HG03103 (cell line): ENCODE measurements around the gene UBE2D1.

Experiments
- ATAC-seq: cut with Tn5 transposase; IDR thresholded peaks from one replicate; pipeline ENCODE4 v1.9.1; 2021; ENCODE audit warnings: low read depth; ENCODE audit not compliant: unreplicated experiment

The UBE2D1 gene

DNA sequence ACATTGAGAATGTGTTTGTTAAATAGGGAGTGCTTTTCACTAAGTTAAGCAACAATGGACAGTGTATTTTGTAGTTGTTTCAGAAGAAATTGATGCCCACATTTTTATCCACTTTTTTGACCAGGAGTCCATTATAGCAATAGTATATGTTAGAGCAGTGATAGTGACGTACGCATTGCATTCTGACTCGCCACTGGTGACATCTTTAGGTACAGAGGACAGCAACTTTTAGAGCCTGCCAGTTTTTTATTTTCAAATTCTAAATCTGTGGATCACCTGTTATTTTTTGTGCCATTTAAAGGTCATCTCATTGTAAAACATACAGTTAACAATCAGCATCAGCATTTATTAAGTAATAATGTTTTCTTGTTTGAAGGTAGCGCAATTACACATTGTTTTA, 1.4 kb downstream of the UBE2D1 start:
- ATAC-seq, result no peak

DNA sequence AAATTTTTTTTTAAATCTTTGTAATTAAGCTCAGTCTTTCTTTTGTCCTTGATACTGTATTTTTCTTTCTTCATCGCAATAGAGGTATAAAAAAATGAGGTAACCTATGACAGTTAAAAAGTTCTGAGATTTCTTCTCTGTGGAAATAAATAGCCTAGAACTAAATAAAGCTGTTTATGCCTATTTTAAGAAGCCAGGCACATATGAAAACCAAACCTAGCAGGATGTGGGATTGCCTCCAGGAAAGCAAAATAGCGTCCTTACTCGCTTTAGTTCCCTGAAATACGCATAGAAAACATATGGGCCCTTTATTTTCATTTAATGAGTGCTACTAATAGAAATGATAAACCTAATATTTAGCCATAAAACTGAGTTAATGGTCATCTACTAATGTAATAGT, 6.6 kb downstream of the UBE2D1 start:
- ATAC-seq, result no peak

DNA sequence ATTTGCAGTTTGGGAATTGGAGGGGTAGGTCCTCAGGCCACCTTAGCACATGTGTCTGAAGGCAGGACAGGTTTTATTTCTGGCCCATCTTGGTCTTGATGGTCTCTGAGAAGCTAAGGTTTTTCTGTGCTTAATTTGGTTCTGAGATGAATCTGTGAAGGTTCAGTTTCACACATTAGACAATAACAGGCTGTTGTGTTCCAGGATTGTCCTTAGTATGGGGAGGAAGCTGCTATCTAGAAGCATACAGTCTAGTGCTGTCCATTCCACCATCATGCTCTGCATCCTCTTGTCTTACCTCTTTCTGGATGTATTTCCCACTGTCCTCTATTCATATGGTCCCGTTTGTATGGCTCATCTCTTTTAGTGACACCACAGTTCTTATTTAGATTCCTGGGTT, 7.1 kb downstream of the UBE2D1 start:
- peak; percentile 63 for ATAC-seq

DNA sequence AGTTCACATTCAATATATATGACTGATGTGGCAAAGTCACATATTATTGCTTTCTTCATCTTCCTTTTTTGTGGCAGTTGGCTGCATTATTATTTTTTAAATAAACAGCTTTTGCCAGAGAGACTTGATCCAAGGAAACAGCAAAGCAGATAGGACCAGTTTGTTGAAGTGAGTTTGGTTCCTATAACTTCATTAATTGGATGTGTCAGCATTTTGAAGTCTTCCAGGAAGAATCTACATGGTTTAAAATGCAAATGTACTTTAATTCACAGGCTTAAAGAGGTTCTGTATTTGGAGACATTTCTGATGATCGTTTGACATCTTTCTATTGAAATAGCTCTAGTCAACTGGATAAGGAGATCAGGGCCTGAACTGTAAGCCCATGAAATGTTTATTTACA, 13.2 kb downstream of the UBE2D1 start:
- no peak for ATAC-seq

DNA sequence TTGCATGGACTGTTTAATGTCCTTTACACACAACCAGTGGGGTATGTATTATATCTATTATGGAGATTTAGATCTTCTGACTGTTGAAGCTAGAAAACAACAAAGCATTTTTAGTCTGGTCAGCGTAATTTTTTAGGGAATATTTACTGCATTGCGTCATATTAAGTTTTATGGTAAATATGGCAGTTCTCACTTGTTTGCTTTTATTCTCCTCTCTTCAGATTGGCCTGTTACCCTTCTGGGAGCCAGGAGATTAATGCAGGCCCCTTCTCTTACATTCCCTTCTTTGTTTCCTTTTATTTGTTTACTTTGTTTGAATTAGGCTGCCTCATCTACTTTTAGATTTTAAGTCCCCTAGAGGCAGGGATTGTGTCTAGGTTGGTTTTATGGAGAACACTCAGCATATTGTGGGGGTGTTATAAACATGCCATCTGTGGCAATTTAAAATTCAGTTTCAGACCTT, 13.8 kb downstream of the UBE2D1 start:
- no peak for ATAC-seq

DNA sequence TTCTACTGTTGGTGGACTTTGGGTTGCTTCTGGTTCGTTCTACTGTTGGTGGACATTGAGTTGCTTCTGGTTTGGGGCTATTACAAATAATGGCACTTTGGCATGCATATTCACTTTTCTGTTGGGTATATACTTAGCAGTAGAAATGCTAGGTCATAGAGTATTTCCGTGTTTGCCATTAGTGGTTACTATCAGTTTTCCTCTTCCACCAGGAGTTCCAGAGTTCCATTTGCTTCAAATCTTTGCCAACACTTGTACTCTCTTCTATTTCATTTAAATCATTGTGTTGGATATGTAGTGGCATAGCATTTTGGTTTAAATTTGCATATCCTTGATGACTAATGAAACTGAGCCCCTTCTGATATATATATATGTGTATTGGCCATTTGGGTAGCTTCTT, 15.2 kb downstream of the UBE2D1 start:
- ATAC-seq, result no peak

DNA sequence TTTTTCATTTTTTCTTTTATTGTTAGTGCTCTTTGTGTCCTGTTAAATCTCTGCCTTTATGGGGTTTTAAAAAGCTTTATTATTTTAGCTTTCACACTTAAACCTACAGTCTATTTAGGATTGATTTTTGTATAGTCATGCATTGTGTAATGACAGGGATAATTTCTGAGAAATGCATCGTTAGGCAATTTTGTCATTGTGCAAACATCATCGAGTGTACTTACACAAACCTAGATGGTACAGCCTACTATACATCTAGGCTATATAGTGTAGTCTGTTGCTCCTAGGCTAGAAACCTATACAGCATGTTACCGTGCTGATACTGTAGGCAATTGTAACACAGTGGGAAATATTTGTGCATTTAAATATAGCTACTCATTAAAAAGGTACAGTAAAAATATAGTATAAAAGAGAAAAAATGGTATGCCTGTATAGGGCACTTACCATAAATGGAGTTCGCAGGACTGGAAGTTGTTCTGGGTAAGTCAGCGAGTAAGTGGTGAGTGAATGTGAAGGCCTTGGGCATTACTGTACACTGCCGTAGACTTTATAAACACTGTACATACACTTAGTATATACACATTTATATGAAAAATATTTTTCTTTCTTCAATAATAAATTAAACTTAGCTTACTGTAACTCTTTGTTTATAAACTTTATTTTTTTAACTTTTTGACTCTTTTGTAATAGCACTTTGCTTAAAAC, 16.0 kb downstream of the UBE2D1 start:
- ATAC-seq, result no peak

DNA sequence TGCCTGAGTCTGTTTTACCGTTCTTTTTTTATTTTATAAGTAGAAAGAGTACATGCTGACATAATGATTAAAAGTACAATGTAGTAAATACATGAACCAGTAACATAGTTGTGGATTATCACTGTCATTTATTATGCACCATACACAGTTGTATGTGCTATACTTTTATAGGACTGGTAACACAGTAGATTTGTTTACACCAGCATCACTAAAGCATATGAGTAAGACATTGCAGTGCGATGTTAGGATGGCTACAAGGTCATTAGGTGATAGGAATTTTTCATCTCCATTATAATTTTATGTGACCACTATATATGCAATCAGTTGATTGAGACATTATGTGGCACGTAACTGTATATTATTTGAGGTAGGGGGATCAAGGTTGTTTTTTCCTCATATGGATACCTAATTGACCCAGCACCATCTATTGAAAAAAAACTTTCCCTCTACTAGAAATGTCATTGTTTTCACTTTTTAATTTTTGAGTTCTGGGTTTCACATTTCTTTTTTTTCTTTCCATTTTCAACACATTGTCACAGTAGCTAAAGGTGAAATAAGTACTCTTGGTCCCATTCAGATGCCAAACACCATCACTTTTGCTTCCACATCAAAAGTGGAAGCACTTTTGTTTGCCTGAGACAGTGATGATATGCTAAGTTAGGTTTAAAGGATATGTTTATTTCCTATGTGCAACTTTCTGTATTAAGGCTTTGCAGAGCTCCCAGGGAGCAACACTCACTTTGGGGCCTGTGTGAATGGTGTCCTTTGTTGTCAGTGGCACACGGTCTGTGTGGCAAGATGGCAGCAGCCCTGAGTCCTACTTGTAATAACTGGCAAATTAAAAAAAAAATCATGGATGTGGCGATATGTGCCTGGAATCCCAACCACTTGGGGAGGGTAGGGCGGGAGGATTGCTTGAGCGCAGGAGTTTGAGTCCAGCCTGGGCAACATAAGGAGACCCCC, 17.1 kb downstream of the UBE2D1 start:
- no peak for ATAC-seq

DNA sequence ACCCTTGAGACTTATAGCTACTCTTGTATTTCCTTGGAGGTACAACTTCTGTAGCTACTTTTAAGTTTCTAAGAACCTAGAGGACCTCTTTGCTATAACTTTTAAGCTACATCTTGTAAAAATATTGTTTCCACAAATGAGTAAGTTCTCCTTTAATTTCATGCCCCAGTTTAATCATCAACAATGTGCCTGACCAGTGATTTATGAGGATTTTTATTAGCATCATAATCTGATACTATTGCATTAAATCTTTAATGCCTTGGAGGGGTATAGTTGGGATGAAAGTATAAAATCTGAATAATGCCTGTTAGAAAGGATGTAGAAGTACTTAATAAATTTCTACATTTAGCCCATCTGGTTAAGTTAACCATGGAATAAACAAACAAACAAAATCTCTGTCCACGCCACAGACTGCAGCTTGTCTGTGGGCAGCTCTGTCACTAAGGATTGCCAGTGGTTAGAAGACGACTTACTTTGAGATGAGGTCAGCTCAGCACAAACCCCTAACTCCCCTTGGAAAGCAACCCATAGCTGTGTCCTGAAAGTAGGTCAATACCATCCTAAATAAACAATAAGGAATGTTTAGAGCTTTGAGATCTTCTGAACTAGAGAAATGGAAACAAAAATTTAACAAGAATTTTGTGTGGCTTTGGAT, 18.3 kb downstream of the UBE2D1 start:
- no peak for ATAC-seq

DNA sequence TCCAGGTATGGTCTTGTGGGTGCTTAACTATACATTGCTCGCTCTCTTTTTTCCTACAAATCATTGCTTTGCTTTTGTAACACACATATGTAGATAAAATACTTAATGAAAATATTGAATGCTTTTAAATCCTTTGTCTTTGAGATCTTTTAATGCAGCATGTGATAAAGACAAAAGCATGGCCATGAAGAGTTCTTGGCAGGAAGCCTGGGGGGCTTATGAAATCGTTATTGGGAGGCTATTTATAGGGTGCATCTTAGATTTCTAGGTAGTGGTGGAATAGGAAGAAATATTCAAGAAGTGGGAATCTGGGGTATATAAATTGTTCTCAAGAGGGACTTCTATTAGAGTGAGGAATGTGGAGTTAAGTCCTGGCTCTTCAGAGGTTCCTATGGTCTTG, 21.9 kb downstream of the UBE2D1 start:
- no peak for ATAC-seq

DNA sequence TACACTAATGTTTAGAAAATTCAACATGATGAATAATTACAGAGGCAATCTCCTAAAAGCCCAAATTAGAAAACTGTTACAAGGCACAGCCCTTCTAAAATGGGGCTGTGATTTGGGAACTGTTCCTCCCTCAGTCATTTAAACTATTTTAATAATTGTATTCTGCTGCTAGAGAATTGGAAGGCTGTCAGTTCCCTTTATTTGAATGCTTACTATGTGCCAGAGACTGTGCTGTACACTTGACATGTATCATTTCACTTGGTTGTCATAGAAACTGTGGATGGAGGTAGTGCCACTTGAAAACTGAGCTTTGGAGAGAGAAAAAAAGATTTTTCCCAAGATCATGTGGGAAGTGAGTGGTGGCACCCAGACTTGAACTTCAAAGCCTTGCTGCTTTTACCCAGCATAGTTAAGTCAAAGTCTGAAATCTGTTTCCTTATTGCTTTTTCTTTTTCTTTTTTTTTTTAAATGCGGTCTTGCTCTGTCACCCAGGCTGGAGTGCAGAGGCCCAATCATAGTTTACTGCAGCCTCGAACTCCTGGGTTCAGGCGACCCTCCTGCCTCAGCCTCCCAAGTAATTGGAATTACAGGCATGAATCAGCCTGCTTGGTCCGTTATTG, 23.6 kb downstream of the UBE2D1 start:
- ATAC-seq, result no peak

DNA sequence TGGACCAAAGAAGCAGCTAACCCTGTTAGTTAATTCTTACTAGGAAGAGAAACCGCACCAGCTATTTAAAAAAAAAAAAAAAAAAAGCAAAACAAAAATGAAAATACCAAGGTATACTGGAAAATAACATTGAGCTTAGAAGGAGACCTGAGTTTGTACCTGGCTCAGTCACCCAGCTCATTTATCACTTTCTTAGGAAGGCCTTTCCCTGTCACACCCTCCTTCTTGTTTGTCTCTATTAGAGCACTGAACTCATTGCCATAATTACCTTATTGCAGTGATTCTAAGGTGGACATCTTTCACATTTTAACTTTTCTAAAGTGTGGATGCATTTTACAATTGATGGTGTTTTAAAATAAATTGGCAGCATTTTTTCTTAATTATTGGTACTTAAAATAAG, 24.1 kb downstream of the UBE2D1 start:
- ATAC-seq, result no peak

DNA sequence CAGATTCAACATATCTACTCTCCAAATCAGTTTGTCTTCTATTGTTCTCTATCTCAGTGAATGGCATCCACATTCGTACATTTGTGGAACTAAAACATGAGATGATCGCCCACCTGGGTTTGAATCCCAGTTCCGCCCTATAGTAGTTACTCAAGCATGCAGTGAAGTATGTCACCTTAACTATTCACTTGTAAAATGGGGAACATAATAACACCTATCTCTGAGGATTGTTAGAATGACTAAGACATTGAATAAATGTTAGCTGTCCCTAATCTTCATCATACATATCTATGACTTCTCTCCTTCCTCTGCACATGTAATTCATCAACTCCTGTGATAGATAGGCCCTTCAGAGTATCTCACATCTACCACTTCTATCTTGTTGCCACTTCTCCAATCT, 24.7 kb downstream of the UBE2D1 start:
- ATAC-seq, result no peak

DNA sequence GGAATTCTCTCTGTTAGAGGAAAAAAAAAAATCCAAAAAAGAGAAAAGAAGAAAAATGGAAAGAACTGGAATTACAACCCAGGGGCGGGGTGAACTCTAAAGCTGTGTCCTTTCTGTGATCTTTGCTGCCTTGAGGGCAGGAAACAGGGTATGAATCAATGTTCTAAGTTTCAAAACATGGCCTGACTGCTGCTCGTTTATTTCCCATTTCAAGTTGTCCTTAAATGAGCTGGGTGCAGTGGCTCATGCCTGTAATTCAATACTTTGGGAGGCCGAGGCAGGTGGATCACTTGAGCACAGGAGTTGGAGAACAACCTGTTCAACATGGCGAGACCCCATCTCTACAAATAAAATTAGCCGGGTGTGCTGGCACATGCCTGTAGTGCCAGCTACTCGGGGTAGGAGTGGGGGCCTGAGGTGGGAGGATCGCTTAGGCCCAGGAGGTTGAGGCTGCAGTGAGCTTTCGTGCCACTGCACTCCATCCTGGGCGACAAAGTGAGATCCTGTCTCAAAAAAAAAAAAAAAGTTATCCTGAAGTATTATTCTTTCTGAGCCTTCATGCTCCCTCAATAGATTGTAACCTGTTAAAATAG, 25.7 kb downstream of the UBE2D1 start:
- no peak for ATAC-seq

DNA sequence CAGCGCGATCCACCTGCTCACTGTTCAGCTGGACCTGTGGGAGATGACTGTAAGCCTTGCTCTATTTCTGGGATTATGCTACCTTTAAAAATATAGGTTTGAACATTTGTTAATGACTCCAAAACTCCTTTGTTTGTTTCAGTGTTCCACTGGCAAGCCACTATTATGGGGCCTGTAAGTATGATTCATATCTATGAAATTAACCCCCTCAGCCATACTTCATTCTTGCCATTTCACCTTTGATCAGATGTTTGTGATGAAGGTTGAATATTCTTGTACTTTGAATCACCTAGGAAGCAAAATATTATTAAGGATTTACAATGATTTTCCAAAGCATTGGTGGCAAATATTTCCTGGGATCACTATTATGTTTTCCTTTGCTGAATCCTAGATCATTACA, 26.5 kb downstream of the UBE2D1 start:
- no peak for ATAC-seq

DNA sequence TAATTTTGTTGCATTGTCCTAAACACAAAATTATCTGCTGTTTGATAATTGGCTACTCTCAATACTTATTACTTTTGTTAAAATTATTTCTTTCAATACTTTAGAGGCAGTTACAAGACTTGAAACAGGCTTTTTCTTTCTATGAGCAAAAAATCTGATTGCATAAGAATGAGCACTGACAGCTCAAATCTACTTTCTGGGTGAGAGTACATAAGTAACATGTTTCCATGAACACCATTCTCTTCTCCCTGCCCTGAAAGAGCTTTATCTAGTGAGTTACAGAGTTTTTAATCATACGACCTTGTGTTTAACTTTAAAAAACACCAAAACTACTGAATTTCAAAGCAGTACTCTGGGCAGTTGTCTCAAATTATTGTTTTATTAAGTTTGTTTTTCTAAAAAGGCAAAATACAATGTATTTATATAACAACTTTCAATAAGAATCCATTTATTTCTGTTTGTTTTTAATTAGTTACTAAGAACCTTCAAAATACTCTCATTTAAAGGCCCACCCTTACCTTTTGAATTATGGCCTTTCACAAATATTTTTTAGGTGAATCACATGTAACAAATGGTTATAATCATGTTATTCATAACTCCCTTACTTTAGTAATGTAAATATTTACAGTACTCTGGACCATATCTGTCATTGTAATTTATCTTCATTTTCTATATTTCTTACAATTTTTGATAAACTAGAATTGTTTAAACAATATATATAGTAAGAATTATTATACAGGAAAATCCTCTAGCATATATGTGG, 27.4 kb downstream of the UBE2D1 start:
- ATAC-seq, result no peak

DNA sequence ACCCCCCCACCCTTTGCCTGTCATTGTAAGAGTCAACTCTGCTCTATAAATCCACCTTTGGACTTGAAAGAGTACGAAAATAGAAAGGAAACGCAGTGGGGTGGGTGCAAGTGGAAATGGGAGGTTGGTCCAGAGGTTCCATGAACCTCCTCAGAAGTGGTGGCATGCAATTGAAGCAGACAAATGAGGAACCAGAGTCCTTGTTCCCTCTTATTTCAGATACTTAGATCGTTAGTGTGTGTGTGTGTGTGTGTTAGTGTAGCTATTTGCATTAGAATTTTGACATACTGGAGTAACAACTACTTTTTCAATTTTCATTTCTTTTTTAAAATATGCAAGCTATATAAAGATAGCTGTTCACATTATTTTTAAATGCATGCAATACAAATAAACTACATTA, 32.3 kb downstream of the UBE2D1 start:
- ATAC-seq, result no peak

DNA sequence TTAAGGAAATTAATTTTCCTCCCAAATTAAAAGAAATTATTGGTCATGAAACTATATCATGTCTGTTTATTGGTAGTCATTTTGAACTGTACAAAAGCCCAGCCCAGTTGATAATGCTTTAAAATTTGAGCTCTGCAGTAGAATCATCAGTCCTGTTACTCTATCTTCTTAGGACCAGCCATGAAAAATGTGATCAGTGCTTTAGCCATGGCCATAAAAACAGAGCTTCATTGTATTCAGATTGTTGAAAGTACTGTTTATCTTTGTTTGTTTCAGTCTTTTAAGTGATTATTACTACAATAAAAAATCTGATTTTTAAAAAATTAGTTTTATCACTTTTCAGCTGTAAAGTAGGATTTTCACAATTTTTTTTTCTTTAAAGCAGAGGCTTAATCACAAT, 36.7 kb downstream of the UBE2D1 start:
- no peak for ATAC-seq

DNA sequence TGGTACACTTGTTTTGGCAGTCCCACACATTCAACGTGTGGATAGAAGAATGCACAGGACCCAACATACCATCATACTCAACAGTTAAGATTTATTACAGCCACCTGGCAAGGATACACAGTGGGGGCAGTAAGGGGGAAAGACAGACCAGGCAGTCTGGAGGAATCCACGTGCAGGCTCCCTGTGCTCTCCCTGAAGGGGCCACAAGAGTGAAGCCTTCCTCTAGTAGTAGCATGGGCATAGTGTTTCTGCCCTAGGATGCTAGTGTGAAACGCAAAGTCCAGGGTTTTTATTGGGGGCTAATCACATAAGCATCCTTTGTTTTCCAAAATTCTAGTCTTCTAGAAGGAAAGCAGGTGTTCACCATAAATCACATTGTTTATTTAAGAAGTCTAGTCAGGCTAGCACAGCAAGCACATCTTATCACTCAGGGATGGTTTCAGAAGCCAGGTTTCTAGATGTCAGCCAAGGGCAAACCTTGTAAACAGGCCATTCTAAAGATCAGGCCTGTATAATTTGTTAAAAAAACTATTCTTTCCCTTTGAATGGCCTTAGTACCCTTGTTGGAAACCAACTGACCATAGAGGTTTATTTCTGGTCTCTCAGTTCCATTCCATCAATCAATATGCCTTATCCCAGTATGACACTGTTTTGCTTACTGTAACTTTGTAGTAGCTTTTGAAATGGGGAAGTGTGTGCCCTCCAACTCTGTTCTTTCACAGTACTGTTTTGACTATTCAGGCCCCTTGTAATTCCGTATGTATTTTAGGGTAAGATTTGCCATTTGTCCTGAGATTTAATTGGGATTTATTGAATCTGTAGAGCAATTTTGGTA, 38.0 kb downstream of the UBE2D1 start:
- ATAC-seq, result peak; percentile 85
